Endothelial cell (in vitro differentiated cells): ENCODE data around the gene FHOD3. TPM values are rescaled to one million over a fixed set of nuclear protein-coding genes. Genes with fewer than 3 reads are reported as not detected.

Experiments
- DNase-seq: peaks from one replicate; pipeline ENCODE4 v3.0.0; 2021; ENCODE audit warnings: low spot score
- H3K27ac Mint-ChIP-seq: one replicate; pipeline ENCODE4 v1.8.0; 2021; ENCODE audit warnings: mixed read lengths, inconsistent platforms; ENCODE audit not compliant: unreplicated experiment
- H3K27me3 Mint-ChIP-seq: one replicate; pipeline ENCODE4 v1.8.0; 2021; ENCODE audit warnings: mild to moderate bottlenecking, moderate library complexity, mixed read lengths, inconsistent platforms; ENCODE audit not compliant: unreplicated experiment
- H3K36me3 Mint-ChIP-seq: one replicate; pipeline ENCODE4 v1.8.0; 2021; ENCODE audit warnings: mild to moderate bottlenecking, low read depth, mixed read lengths, inconsistent platforms; ENCODE audit not compliant: unreplicated experiment
- H3K4me1 Mint-ChIP-seq: one replicate; pipeline ENCODE4 v1.8.0; 2021; ENCODE audit warnings: mild to moderate bottlenecking, mixed read lengths, inconsistent platforms; ENCODE audit not compliant: unreplicated experiment
- H3K4me3 Mint-ChIP-seq: one replicate; pipeline ENCODE4 v1.8.0; 2021; ENCODE audit warnings: mild to moderate bottlenecking, mixed read lengths, inconsistent platforms; ENCODE audit not compliant: unreplicated experiment
- H3K9me3 Mint-ChIP-seq: one replicate; pipeline ENCODE4 v1.8.0; 2021; ENCODE audit warnings: mixed read lengths, inconsistent platforms; ENCODE audit not compliant: unreplicated experiment
- total RNA-seq: library from RNA; stranded (reverse); fragmentation: NEBNext Ultra II Directional; extraction: Animal tissue kit (Norgen Biotek cat#: 25700); gene quantifications from one replicate; pipeline ENCODE4 v1.2.1, GENCODE V29; 2021; ENCODE audit not compliant: unreplicated experiment
- TF ChIP-seq, protein P1 (sequence below): fragments of 200-600 bp; sonication (generic); IDR thresholded peaks from one replicate; pipeline ENCODE4 v1.5.0; 2021; ENCODE audit warnings: antibody characterized with exemption; ENCODE audit not compliant: unreplicated experiment

FHOD3 gene
- total RNA-seq, 1 donor from 2014 or later: 0.67 TPM

DNA sequence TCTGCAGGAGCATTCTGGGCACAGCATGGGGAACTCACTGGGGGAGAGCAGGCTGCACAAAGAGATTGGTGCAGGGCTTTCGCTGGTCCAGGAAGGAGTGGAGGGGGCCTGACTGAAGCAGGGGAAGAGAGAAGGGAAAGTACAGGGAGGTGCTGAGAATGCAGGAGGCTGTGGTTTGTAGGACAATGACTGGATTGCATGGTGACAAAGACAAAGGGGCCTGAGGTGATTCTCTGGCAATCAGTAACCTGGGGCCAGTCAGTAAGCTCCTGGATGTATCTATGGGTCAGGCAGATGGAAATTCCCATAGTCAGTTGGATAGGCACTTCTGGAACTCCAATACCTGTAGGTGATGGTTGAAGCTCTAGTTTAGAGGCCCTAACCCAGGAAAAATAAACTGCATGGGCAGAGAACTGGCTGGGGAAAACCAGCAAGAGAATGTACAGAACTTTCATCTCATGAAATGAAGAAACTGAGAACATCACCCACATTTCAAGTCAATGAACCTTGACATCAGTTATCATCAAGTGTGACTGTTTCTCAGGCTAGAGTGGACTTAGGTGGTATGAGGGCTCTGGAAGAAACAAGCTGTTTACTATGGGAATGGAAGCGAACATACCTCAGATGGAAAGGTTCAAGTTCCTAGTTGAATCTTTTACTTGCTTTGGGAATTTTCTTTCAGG is 338.0 kb downstream of the FHOD3 start:
- Mint-ChIP-seq H3K4me3 (no peak overlapping the region), H3K27ac (no peak overlapping the region), H3K9me3 (no peaks in the 10 kb centered on the region), H3K4me1 (no peaks in the 10 kb centered on the region), H3K27me3 (no peaks in the 10 kb centered on the region), H3K36me3 (no peaks in the 10 kb centered on the region)
- no peak for DNase-seq
- TF ChIP-seq, protein P1, sequence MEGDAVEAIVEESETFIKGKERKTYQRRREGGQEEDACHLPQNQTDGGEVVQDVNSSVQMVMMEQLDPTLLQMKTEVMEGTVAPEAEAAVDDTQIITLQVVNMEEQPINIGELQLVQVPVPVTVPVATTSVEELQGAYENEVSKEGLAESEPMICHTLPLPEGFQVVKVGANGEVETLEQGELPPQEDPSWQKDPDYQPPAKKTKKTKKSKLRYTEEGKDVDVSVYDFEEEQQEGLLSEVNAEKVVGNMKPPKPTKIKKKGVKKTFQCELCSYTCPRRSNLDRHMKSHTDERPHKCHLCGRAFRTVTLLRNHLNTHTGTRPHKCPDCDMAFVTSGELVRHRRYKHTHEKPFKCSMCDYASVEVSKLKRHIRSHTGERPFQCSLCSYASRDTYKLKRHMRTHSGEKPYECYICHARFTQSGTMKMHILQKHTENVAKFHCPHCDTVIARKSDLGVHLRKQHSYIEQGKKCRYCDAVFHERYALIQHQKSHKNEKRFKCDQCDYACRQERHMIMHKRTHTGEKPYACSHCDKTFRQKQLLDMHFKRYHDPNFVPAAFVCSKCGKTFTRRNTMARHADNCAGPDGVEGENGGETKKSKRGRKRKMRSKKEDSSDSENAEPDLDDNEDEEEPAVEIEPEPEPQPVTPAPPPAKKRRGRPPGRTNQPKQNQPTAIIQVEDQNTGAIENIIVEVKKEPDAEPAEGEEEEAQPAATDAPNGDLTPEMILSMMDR: no peak

DNA sequence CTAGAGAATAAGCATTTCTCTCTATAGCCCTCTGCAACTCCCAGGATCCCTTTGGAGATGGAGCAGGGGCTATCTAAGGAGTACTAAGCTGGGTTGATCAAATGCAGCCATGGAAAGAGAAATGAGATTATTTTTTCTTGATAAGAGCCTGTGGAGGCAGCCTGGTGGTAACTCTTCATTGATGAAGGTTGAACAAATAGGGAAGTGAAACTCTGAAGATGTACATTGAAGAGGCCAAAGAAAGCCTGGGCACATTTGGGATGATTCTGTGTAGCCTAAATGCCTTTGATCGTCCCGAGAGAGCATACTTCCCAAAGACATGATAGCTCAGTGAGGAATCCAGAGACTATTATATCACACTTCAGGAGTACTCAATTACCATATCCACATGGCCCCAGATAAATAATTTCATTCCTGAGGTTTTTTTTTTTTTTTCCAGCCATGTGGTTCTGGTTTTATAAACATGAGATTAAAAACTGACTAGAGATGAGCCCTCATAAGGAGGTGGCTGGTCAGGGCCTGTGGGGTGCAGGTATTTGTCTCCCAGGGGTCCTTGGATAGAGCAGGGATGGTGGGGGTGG is 338.8 kb downstream of the FHOD3 start:
- H3K36me3 Mint-ChIP-seq: no peaks in the 10 kb centered on the region
- TF ChIP-seq, protein P1: no peak
- no peaks in the 10 kb centered on the region for H3K4me1 Mint-ChIP-seq
- H3K4me3 Mint-ChIP-seq: no peak overlapping the region
- H3K27ac Mint-ChIP-seq: no peak overlapping the region
- H3K27me3 Mint-ChIP-seq: no peaks in the 10 kb centered on the region
- no peaks in the 10 kb centered on the region for H3K9me3 Mint-ChIP-seq
- DNase-seq: no peak

DNA sequence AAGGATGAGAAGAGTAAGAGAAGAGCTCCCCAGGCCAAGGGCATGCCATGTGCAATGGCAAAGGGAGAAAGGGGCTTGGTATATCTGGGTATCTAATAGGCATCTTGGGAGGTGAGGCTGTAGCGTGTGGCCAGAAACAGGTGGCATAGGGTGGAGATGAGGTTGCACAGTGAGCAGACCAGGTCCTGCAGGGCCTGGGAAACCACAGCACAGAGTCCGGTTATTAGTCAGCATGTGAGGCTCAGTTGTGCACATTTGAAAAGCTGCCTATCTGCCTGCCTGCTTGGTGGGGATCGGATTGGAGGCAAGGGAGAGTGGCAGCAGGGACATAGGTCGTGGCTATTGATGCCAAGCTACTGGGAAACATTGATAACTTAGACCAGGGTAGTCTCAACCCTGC is 340.7 kb downstream of the FHOD3 start:
- TF ChIP-seq, protein P1: no peak
- Mint-ChIP-seq H3K4me3 (no peak overlapping the region), H3K4me1 (no peaks in the 10 kb centered on the region), H3K27me3 (no peaks in the 10 kb centered on the region), H3K9me3 (no peaks in the 10 kb centered on the region), H3K27ac (no peak overlapping the region), H3K36me3 (no peaks in the 10 kb centered on the region)
- DNase-seq: no peak

DNA sequence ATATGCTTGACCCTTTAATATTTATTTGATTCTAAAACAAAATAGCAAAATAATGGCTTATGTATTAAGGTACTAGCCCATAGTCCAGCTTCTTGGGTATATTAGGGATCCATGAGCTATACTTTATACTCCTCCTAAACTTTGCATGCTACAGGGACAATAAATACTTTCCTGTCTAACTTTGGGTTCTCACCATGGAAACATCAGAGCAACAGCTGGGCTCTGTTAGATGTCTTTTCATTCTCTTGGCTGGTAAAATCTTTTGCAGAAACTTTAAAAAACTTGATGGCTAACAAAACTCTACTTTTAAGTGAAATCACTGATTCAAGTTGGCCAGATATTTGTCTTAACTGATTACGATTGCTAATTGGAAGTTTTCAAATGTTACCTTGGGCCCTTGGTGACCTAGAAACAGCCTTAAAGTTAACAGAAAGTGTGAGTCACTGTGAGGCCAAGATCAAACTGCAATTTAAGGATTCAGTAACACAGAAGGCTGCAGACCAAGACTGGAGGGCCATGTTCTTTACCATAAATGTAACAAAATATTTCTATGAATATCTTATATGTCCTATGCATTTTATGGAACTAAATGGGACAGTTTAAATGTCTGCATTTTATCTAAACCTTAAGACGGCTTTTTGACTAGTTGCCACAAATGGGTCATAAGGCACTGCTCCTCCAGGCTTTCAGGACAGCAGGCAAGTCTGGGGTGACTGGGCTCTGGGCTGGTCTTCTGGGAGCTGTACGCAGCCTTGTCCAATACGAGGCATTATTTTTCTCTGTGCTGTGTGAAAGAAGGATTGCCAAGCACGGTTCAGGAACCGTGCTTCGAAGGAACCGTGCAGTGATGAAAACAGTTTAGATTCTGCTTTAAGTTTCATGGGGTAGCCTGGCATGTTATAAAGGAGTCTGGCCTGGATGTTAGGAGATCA is 342.8 kb downstream of the FHOD3 start:
- H3K27me3 Mint-ChIP-seq: peaks cover under 1% of the 10 kb centered on the region
- H3K27ac Mint-ChIP-seq: no peak overlapping the region
- no peaks in the 10 kb centered on the region for H3K9me3 Mint-ChIP-seq
- H3K36me3 Mint-ChIP-seq: no peaks in the 10 kb centered on the region
- TF ChIP-seq, protein P1: no peak
- no peaks in the 10 kb centered on the region for H3K4me1 Mint-ChIP-seq
- no peak overlapping the region for H3K4me3 Mint-ChIP-seq
- DNase-seq: no peak
